Neural progenitor cell (in vitro differentiated cells): ENCODE measurements around the gene ASB1. TPM values are rescaled to one million over a fixed set of nuclear protein-coding genes. Genes with fewer than 3 reads are reported as not detected.

Experiments
- DNase-seq: peaks from one replicate; pipeline ENCODE4 v3.0.0-alpha.2; 2016; ENCODE audit warnings: low spot score
- H2AFZ ChIP-seq: fragments of 200-600 bp; sonication (generic); replicated peaks from 2 replicates; pipeline ENCODE4 v1.6.1; 2016; ENCODE audit warnings: antibody characterized with exemption
- H3F3A ChIP-seq: fragments of 200-600 bp; sonication (generic); 2 replicates; pipeline ENCODE4 v1.6.1; 2016; ENCODE audit warnings: antibody characterized with exemption, low read depth
- H3K27ac ChIP-seq: fragments of 200-600 bp; sonication (generic); 2 replicates; pipeline ENCODE4 v1.5.1; 2016; ENCODE audit warnings: mild to moderate bottlenecking
- H3K27me3 ChIP-seq: fragments of 200-600 bp; sonication (generic); 2 replicates; pipeline ENCODE4 v1.6.1; 2016; ENCODE audit warnings: mild to moderate bottlenecking, moderate library complexity
- H3K36me3 ChIP-seq: fragments of 200-600 bp; sonication (generic); 2 replicates; pipeline ENCODE4 v1.5.1; 2016
- H3K4me1 ChIP-seq: fragments of 200-600 bp; sonication (generic); 2 replicates; pipeline ENCODE4 v1.6.1; 2016; ENCODE audit warnings: mixed run types
- H3K4me2 ChIP-seq: fragments of 200-600 bp; sonication (generic); 2 replicates; pipeline ENCODE4 v1.6.1; 2016
- H3K4me3 ChIP-seq: fragments of 200-600 bp; sonication (generic); 2 replicates; pipeline ENCODE4 v1.5.1; 2016
- H3K79me2 ChIP-seq: fragments of 200-600 bp; sonication (generic); 2 replicates; pipeline ENCODE4 v1.6.1; 2016; ENCODE audit warnings: low read depth
- H3K9ac ChIP-seq: fragments of 200-600 bp; sonication (generic); 2 replicates; pipeline ENCODE4 v1.6.1; 2016
- H3K9me3 ChIP-seq: fragments of 200-600 bp; sonication (generic); 2 replicates; pipeline ENCODE4 v1.5.1; 2016; ENCODE audit warnings: low read depth
- H4K20me1 ChIP-seq: fragments of 200-600 bp; sonication (generic); 2 replicates; pipeline ENCODE4 v1.6.1; 2016; ENCODE audit warnings: low read depth
- H3K27ac Mint-ChIP-seq: 3 replicates; pipeline ENCODE4 v1.8.0; 2021; ENCODE audit warnings: mixed read lengths
- H3K27me3 Mint-ChIP-seq: 2 replicates; pipeline ENCODE4 v1.8.0; 2022; ENCODE audit warnings: low read depth, mild to moderate bottlenecking, inconsistent platforms, moderate library complexity, mixed read lengths; ENCODE audit not compliant: insufficient read depth
- H3K36me3 Mint-ChIP-seq: 3 replicates; pipeline ENCODE4 v1.8.0; 2021; ENCODE audit warnings: mixed read lengths
- H3K4me1 Mint-ChIP-seq: 3 replicates; pipeline ENCODE4 v1.8.0; 2021; ENCODE audit warnings: mixed read lengths
- H3K4me3 Mint-ChIP-seq: 3 replicates; pipeline ENCODE4 v1.8.0; 2021; ENCODE audit warnings: mild to moderate bottlenecking, moderate library complexity, mixed read lengths
- H3K9me3 Mint-ChIP-seq: 3 replicates; pipeline ENCODE4 v1.8.0; 2020; ENCODE audit warnings: mixed read lengths
- CTCF ChIP-seq: fragments of 200-600 bp; sonication (generic); IDR thresholded peaks from 2 replicates; pipeline ENCODE4 v1.5.1; 2017; ENCODE audit warnings: antibody characterized with exemption, mild to moderate bottlenecking
- EZH2 ChIP-seq: fragments of 200-600 bp; sonication (generic); IDR thresholded peaks from 2 replicates; pipeline ENCODE4 v1.6.1; 2017; ENCODE audit warnings: antibody characterized with exemption, mild to moderate bottlenecking, moderate library complexity
- EZH2phosphoT487 ChIP-seq: fragments of 200-600 bp; sonication (generic); IDR thresholded peaks from 2 replicates; pipeline ENCODE4 v1.6.1; 2017; ENCODE audit warnings: antibody characterized with exemption
- total RNA-seq: library from RNA; depleted of rRNA; stranded (reverse); fragments of >200 nt; gene quantifications from 2 replicates; pipeline ENCODE4 v1.2.3, GENCODE V29; 2015; ENCODE audit warnings: low replicate concordance

Gene ASB1
- total RNA-seq, 1 donor from 2014 or later, result 29.2 TPM

DNA sequence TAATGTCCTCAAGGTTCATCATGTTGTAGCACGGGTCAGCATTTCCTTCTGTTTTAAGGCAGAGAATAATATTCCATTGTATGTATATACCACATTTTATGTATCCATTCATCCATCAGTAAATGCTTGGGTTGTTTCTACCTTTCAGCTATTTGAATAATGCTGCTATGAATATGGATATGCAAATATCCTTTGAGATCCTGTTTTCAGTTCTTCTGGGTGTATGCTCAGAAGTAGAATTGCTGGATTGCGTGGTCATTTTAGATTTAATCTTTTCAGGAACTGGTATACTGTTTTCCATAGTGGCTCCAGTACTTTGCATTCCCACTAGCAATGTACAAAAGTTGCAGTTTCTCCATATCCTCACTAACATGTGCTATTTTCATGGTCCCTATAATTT is 13.4 kb upstream of the ASB1 start:
- H3K27me3 Mint-ChIP-seq, result peaks cover 6% of the 10 kb centered on the region
- peaks cover 2% of the 10 kb centered on the region for H3K36me3 Mint-ChIP-seq
- Histone ChIP-seq H3K4me1 (peaks cover 21% of the 10 kb centered on the region), H3F3A (peaks cover 21% of the 10 kb centered on the region), H3K9ac (no peak overlapping the region), H3K9me3 (no peaks in the 10 kb centered on the region), H3K27ac (no peak overlapping the region), H4K20me1 (peaks cover 7% of the 10 kb centered on the region), H3K27me3 (no peaks in the 10 kb centered on the region), H2AFZ (no peak overlapping the region), H3K79me2 (no peaks in the 10 kb centered on the region), H3K4me2 (no peak overlapping the region), H3K4me3 (no peak overlapping the region), H3K36me3 (no peaks in the 10 kb centered on the region)
- no peak overlapping the region for H3K27ac Mint-ChIP-seq
- H3K9me3 Mint-ChIP-seq, result no peaks in the 10 kb centered on the region
- H3K4me1 Mint-ChIP-seq, result peaks cover 11% of the 10 kb centered on the region
- H3K4me3 Mint-ChIP-seq, result no peak overlapping the region
- no peak for TF ChIP-seq CTCF
- no peak for TF ChIP-seq EZH2phosphoT487
- TF ChIP-seq EZH2, result no peak
- DNase-seq, result no peak

DNA sequence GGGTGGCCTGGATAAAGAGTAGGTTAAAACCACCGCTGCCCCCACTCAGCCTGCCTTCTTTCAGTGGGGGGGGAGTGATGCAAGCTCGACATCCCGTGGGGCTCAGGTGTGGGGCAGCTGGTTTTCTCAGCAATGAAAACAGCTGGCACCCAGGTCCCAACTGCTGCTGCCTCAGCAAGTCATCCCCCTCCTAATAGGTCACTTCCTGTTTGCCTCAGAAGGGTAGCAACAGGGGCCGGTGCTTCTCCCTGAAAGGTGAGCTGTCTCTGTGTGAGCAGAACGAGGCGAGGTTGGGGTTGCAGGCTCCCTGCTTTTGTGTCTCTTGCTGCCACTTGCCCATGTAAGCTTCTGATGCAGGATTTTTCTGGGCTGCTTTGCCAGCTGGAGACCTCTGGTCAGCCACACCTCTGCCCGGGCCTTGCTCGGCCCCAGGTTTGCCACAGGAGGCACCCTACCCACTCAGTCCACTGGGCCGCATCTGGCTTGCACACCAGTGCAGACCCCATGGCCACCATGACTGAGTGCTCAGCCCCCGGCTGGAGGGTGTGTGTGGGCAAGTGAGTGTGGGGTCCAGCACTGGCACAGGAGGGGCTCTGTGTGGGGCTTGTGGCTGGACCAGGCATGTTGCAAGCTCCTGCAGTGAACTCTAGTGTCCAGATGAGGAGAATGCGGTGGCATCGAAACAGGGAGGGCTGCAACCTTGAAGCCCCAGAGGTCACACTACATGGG is 11.5 kb upstream of the ASB1 start:
- Histone ChIP-seq H3K27ac (no peak overlapping the region), H3K36me3 (no peaks in the 10 kb centered on the region), H3K9ac (no peak overlapping the region), H3K27me3 (no peaks in the 10 kb centered on the region), H3K4me1 (peaks cover 8% of the 10 kb centered on the region), H4K20me1 (no peaks in the 10 kb centered on the region), H3K4me2 (no peak overlapping the region), H3F3A (peaks cover 7% of the 10 kb centered on the region), H3K9me3 (no peaks in the 10 kb centered on the region), H3K4me3 (no peak overlapping the region), H2AFZ (peak overlapping the region; percentile 56), H3K79me2 (no peaks in the 10 kb centered on the region)
- DNase-seq, result no peak
- peaks cover 2% of the 10 kb centered on the region for H3K36me3 Mint-ChIP-seq
- no peaks in the 10 kb centered on the region for H3K27me3 Mint-ChIP-seq
- H3K9me3 Mint-ChIP-seq, result no peaks in the 10 kb centered on the region
- TF ChIP-seq EZH2 (no peak), CTCF (peak; percentile 30)
- no peak overlapping the region for H3K27ac Mint-ChIP-seq
- H3K4me3 Mint-ChIP-seq, result no peak overlapping the region
- peaks cover 2% of the 10 kb centered on the region for H3K4me1 Mint-ChIP-seq

- TF ChIP-seq CTCF, result no peak
- TF ChIP-seq EZH2phosphoT487, result no peak
- TF ChIP-seq EZH2, result no peak
Measured at GRCh38 chr2:238415893-238416292, 10.8 kb upstream of the ASB1 start.

More at GRCh38 chr2:238415893-238416292, 10.8 kb upstream of the ASB1 start:
- no peak overlapping the region for H2AFZ ChIP-seq
- H4K20me1 ChIP-seq, result no peaks in the 10 kb centered on the region
- H3K4me3 ChIP-seq, result no peak overlapping the region
- H3K4me1 Mint-ChIP-seq, result peaks cover 9% of the 10 kb centered on the region
- no peak overlapping the region for H3K27ac Mint-ChIP-seq
- no peaks in the 10 kb centered on the region for H3K9me3 Mint-ChIP-seq
- no peaks in the 10 kb centered on the region for H3K36me3 Mint-ChIP-seq
- no peaks in the 10 kb centered on the region for H3K27me3 ChIP-seq
- peak overlapping the region; percentile 25 for H3K4me3 Mint-ChIP-seq
- no peaks in the 10 kb centered on the region for H3K36me3 ChIP-seq
- H3K9ac ChIP-seq, result no peak overlapping the region
- no peaks in the 10 kb centered on the region for H3K27me3 Mint-ChIP-seq
- H3F3A ChIP-seq, result peaks cover 10% of the 10 kb centered on the region
- no peaks in the 10 kb centered on the region for H3K79me2 ChIP-seq
- H3K4me1 ChIP-seq, result peaks cover 14% of the 10 kb centered on the region
- no peak overlapping the region for H3K4me2 ChIP-seq
- H3K9me3 ChIP-seq, result no peaks in the 10 kb centered on the region
- H3K27ac ChIP-seq, result no peak overlapping the region
- DNase-seq, result no peak
